RCC 7860 (cell line): ENCODE results near the gene SULF2.
"Not testable (repeated sequence)": the region's sequence is repeated elsewhere in the genome, so short reads cannot be mapped to it uniquely, and the experiment has no call there.

Experiments
- DNase-seq: peaks from one replicate; pipeline ENCODE4 v3.0.0-alpha.2; 2015; ENCODE audit warnings: low spot score
- FAIRE-seq: peaks from 2 replicates; lab custom pipeline; 2012; peaks lifted over from hg19 to GRCh38; lab: Jason Lieb, UNC

SULF2 gene

GRCh38 chr20:47785311-47785853 is at the start of gene SULF2:
Gene SULF2, minus strand, starts transcription at chr20:47785481. Its CDS starts 28,118 bp downstream, at chr20:47757363.
- DNase-seq: no peak

DNA sequence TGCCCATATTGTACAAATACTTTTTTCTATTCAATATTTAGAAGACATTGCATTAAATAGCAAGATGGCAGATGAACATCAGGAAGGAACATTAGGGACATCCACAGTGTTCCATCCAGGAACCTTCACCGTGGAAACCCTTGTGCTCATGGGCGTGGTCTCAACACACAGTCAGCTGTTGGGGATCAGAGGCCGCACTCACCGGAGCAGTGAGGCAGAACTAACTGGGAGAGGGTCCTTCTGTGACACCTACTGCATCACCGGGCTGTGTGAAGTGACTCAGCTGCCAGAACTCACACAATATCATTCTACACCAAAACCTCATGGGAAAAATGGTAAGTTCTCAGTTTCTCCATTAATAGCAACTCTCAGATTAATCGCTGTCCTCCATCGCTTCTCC is 46.4 kb upstream of the SULF2 start:
- not testable (repeated sequence) for FAIRE-seq, DNase-seq

More at GRCh38 chr20:47785311-47785853, at the start of gene SULF2:
- no peak for FAIRE-seq

DNA sequence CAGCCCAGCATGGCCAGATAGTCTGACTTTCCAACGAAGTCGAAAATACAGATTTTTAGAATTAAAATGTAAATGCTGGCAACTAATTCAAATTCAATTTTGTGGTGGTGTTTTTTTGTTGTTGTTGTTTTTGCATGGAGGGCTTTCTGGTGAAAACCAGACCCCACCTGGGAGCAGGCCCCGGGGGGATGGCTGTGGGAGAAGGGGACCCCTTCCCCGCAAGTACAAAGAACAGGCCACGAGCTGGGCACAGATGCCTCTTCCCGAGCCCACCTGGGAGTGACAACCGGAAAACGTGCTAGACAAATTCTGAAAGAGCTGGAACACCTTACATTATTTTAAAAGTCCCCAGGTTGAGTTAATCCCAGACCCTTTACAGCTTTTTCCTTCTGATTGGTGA is 41.4 kb upstream of the SULF2 start:
- not testable (repeated sequence) for DNase-seq

GRCh38 chr20:47826006-47826405 is 40.7 kb upstream of the SULF2 start:
- not testable (repeated sequence) for FAIRE-seq, DNase-seq

More for the DNA sequence above, 41.4 kb upstream of the SULF2 start:
- not testable (repeated sequence) for FAIRE-seq

- FAIRE-seq: no peak
- no peak for DNase-seq
These were observed 39.9 kb upstream of the SULF2 start for GRCh38 chr20:47825011-47825762.

DNA sequence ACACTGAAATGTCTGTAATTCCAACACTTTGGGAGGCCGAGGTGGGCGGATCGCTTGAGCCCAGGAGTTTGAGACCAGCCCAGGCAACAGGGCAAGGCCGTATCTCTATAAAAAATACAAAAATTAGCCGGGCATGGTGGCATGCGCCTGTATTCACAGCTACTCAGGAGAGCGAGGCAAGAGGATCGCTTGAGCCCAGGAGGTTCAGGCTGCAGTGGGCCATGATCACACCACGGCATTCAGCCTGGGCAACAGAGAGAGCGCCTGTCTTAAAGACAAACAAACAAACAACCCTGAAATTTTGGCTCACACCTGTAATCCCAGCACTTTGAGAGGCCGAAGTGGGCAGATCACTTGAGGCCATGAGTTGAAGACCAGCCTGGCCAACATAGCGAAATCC is 38.7 kb upstream of the SULF2 start:
- FAIRE-seq, DNase-seq: not testable (repeated sequence)

DNA sequence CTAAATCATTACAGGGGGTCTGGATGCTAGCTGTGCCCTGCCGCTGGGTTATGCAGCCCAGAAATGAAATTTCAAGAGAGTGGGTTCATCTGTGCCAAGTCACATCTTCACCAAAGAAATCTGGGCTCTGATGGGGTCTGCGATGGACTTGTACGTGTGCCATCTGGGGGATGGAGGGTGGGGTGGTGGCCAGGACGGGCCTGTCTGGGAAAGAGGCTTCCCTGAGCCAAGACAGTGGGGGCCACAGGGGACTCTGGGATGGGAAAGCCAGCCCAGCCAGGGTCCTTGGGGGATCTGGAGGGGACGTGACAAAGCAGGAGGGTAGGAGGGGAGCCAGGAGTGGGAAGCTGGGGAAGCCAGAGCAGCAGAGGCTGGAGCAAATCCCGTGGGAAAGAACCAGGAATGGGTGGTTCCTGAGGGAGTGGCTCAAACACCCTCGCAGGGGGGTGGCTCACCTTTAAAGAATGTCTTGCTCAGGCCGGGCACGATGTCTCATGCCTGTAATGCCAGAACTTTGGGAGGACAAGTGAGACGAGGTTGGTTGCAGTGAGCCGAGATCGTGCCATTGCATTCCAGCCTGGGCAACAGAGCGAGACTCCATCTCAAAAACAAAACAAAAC is 36.3 kb upstream of the SULF2 start:
- DNase-seq (peak; percentile 40), FAIRE-seq (no peak)

- FAIRE-seq (no peak), DNase-seq (no peak)
These were observed 33.8 kb upstream of the SULF2 start for GRCh38 chr20:47818996-47819609.

- FAIRE-seq (no peak), DNase-seq (no peak)
These were observed 33.2 kb upstream of the SULF2 start for GRCh38 chr20:47818466-47818865.

DNA sequence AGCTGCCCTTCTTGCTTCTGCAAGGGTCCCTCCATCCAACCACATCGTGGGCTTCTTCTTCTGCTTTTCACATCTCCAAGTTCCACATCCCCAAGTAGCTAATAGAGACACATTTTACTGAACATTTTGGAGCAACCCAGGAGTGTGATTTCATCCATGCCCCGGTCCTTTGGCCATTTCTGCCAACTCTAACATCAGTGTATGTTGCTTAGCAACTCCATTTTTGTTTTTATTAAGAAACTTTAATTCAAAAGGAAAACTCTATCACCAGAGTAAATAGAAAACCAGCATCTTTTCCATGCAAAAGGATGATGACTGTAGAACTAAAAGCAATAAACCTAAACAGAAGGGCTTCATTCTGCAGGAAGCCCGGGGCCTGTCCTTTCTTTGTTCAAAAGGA is 32.7 kb upstream of the SULF2 start:
- FAIRE-seq: no peak
- DNase-seq: no peak

DNA sequence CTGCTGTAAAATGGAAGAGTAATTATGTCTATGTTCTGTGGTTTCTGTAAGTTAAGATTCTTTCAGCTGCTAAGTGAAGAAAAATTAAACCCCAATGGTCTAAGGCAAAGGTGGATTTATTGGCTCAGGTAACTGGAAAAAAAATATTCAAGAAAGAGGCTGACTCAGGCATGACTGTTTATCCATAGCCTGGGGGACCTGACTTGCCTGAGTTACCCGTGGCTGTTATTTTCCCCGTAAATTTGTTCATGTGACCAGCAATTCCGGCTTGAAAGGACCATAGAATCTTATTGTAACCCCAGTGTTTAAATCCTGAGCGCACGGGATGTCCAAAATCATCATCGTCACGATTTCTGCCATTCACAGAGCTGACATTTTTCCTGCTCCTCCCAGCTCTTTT is 32.3 kb upstream of the SULF2 start:
- DNase-seq: no peak
- no peak for FAIRE-seq

DNA sequence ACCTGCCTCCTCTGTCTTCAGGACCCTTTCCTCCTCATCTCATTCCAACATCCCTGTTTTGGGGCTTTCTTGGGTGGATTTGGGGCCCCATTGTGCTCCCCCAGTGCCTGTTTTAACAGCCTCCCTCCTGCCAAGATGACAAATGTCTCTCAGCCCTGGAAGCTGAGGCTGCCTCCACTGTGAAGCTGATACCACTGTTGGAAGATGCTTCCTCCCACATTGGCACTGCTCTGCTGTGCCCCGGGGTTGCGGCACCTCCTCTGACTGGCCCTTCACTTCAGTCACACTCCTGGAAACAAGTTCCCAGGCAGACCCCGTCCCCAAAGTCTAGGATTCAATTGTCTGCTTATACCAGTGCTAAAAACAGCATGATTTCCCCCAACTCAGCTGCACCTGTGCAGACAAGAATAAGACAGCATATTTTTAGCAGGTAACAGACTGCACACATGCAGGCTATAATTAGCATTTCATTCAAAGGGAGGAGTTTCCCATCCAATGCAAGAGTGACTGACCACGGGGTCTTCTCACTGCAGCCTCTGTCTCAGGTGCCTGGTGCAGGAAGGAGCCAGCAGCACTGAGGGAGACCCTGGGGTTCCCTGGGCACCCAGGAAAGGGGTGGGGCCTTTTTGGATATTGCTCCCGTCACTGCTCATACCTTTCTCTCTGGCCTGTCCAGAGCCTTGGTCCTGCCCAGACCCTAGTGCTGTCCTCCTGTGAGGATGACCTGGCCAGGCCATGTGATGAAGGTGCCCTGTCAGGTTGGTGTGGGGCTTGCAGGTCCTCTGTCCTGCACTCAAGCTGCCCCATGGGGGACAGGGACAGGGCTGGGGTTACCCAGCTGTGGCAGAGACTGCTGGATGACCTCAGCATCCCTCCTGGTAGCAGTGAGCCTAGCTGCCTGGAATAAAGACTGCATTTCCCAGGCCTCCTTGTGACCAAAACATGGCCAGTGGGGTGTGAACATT is 31.5 kb upstream of the SULF2 start:
- no peak for FAIRE-seq

GRCh38 chr20:47815866-47816265 is 30.6 kb upstream of the SULF2 start:
- FAIRE-seq: no peak
- no peak for DNase-seq

More for the DNA sequence above, 31.5 kb upstream of the SULF2 start:
- DNase-seq: no peak

- no peak for DNase-seq
- FAIRE-seq: no peak
These were observed 30.1 kb upstream of the SULF2 start for GRCh38 chr20:47815416-47815806.

GRCh38 chr20:47814632-47815415 is 29.5 kb upstream of the SULF2 start:
- DNase-seq (no peak), FAIRE-seq (no peak)

- FAIRE-seq: no peak
These were observed 25.6 kb upstream of the SULF2 start for GRCh38 chr20:47810721-47811347.

DNA sequence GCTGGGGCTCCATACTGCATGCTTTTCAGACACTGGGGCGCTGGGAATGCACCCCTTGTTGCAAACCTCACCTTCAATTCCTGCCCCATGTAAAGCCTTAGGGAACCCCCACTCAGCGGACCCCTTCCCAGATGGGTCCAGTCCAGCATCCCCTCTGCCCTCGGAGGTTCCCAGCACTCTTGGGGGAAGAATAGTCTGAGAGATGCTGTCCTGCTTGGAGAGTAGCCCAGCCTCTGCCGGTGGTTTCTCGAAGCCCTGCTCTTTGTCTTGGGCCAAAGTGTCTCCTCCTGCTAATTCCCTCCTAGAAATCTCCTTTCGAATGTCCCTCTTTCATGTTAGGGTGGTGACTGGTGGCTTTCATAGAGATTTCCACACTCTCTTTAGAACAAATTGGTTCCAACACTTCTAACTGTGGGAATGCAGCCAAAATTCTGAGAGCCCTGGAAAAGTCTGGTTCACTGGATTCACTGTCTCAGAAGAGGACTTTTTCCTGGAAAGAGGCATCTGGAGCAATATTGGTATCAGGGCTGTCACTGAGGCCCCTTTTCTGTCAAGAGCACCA is 24.9 kb upstream of the SULF2 start:
- FAIRE-seq (no peak), DNase-seq (no peak)

More at GRCh38 chr20:47810721-47811347, 25.6 kb upstream of the SULF2 start:
- no peak for DNase-seq

DNA sequence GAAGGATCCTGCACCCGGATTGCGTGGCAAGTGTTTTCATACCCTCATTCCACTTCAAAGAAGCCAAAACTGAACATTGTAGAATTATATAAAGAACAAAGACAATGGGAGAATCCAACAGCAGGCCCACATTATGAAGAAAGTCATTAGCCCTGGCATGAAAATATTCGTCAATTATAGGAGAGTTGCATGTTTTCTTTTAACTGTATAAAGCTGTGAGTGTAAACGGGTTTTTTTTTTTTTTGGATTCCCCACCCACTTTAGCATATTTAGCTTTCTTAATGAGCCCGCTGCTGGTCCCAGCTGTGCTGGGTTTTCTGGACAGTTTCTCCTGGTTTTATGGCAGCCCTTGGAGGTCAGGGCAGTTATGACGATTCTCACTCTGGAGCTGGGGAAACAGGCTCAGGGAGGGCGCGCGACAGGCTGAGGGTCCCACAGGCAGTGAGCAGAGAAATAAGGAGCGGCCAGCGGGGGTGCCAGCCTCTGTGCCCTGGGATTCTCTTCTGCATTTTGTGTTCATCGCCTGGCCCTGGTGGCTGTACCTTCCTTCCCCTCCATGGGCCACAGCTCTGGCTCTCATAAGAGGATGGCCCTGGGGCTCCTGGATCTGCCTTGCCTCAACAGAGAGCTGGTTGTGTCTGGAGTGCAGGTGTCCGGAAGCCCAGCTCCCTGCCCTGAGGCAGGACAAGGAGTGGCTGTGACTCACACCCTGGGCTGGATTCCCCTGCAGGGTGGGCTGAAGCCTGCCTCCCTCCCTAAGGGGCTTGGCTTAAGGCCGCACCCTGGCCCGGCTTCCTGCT is 24.1 kb upstream of the SULF2 start:
- no peak for FAIRE-seq
- DNase-seq: no peak
